ENCODE measurements around the gene KRT16.
"Not testable (repeated sequence)": the region's sequence is repeated elsewhere in the genome, so short reads cannot be mapped to it uniquely, and the experiment has no call there.

DNA sequence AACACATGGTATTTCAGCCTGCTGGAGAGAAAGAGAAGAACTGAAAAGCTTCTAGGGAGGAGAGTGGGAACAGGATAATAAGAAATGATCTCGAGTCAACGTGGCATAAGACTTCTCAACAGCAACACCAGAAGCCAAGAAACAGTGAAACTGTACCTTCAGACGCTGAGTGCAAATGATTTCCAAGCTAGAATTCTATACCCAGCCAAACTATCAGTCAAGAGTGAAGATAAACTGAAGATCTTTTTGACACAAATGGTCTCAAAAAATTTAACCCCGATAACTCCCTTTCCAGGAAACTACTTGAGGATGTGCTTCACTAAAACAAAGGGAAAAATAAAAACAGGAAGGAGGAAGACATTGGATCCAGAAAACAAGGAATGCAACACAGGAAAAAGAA, 5.6 kb downstream of the KRT16 start:
- not testable (repeated sequence) for TF ChIP-seq YY1 (IDR thresholded peaks at IDR 0.05; ENCODE audit: insufficient read depth, insufficient read length); ZNF274 (IDR thresholded peaks at IDR 0.05; ENCODE audit: low read depth, low read length); SUZ12 (IDR thresholded peaks at IDR 0.05; ENCODE audit: extremely low read depth, insufficient read depth, insufficient read length)

Measured in NT2/D1 (cell line).